IPS DF 4.7 (cell line): ENCODE results near the gene TXN.
"Not testable (repeated sequence)": the region's sequence is repeated elsewhere in the genome, so short reads cannot be mapped to it uniquely, and the experiment has no call there.

Source experiments
- DNase-seq: peaks from one replicate; pipeline ENCODE4 v3.0.0-alpha.2; 2013; ENCODE audit warnings: low spot score; ENCODE audit errors: extremely low read depth

TXN gene

DNA sequence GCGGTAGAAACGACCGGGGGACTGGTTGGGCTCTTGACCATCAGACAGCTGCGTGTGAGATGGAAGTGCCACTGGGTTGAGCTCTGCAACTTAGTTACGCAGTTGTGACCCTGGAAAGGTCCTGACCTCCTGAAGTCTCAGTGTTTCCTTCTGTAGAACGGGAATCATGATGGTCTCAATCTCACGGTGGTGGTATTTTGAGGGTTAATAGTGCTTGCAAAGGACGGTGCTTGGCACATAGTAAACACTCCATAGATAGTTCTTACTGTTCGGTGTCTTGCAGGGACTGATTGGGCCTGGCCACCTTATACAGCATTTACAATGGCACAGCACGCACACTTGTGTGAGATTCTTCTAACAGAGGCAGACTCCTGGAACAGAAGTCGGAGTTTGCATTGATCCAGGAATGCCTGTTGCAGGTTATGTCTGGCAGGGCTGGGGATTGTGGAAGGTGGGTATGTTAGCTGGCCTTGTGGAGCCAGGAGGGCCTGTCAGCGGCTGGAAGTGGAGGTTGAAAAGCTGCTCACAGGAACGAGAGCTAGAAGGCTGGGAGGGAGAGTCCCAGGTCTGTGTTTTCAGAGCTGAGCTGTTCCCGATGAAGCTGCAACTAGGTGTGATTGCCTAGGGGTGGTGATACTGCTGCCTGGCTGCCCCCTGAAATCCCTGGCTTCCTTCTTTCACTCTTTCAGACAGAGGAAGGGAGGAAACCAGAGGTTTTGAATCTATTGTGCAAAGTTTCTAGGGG lies 962 bp upstream of the TXN start:
- no peak for DNase-seq

DNA sequence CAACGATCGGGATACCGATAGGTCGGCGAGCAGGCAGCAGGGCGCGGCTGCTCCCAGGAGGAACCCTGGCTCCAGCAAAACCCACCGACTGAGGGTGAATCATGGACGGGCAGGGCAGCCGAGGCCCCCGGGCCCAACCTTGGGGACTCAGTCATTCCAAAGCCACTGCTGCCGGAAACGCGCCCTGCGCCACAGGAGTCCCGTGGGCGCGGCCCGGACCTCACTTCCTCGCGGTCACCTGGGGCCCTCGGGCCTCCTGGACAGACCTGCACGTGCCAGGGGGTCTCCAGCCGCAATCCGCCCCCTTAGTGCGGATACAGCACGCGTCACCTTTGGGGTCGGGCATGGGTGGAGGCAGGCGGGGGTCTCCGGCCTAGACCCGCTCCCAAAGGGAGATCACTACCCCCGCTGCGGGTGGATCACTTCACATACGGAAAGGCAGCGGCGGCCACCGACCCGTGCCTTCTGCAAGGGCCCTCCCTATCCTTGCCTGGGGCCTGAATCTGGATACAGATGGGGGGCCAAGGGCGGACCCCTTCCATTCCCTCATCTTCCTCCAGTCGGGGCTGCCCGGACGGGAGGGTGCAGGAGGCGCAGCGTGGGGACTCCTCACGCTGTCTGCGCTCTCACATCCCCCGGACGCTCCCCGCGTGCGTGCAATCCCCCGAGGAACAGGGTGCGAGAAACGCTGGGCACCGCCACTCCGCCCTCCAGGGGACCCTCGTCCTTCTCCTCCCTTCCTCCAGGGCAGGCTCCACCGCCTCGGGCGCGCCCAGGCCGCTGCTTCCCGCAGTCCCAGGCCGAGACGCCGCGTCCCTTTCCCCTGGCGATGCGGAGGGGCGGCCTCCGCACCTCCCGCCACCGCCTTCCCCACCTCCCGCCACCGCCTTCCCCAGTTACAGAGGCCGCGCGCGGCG lies 586 bp downstream of the TXN start:
- DNase-seq: no peak

DNA sequence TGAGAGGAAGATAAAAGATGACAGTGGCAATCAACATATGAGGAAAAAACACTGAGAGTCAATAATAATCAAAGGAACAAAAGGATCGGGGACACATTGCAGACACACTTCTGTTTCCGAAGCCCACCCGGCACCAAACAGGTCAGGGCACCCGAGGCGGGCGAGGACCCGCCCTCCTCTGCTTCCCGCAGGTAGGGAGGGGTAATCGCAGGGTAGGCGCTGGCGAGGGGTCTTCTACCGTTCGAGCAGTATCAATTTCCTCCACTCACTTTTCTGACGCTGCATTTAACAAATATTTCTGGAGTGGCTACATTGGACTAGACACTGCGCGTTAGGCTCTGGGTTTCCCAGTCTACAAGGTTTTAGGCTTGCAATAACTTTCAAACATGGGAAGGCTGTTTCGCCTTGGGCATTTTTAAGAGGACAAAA lies 1.3 kb downstream of the TXN start:
- DNase-seq: no peak

DNA sequence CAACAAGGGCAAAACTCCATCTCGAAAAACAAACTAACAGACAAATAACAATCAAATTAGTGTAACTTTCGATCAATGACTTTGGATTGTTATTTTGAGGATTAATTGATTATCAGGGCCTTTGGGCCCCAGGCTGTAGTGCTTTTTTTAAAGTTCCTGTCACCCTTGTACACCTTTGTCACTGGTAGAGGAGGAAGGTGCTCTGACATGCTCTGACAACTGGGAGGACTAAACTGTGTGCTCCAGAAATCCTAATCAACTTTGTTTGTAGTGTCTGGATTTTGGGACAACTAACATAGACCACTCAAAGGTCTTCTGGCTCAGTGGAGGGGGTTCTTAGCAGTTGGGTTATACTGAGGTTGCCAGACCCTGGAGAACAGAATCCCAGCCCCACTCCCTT lies 1.8 kb downstream of the TXN start:
- no peak for DNase-seq

DNA sequence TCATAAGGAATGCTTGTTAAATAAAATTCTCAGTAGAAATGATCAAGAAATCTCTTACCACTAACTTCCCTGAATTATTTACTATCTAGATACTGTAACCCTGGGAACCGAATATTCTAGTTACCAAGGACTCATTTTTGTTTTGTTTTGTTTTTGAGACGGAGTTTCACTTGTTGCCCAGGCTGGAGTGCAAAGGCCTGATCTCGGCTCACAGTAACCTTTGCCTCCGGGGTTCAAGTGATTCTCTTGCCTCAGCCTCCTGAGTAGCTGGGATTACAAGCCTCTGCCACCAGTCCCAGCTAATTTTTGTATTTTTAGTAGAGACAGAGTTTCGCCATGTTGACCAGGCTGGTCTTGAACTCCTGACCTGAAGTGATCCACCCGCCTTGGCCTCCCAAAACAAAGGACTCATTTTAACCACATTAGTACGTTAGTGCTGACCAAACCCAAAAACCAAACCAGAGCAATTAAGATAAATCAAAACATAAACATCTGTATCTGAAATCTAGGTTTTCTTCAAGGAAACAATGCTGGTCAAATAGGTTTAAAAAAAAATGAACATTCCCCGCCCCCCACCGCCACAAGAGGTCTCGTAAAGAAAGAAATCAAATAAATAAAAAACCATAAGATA lies 3.7 kb downstream of the TXN start:
- no peak for DNase-seq

DNA sequence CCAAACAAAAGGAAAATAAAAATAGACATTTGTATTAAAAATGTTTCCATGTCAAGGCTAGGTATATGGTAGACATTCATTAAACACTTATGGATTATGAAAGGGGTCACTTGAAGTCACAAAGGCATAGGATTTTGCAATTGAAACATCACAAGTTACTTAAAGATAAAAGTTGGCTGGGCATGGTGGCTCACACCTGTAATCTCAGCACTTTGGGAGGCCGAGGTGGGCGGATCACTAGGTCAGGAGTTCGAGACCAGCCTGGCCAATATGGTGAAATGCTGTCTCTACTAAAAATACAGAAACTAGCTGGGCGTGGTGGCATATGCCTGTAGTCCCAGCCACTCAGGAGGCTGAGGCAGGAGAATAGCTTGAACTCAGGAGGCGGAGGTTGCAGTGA lies 4.5 kb downstream of the TXN start:
- DNase-seq: not testable (repeated sequence)

DNA sequence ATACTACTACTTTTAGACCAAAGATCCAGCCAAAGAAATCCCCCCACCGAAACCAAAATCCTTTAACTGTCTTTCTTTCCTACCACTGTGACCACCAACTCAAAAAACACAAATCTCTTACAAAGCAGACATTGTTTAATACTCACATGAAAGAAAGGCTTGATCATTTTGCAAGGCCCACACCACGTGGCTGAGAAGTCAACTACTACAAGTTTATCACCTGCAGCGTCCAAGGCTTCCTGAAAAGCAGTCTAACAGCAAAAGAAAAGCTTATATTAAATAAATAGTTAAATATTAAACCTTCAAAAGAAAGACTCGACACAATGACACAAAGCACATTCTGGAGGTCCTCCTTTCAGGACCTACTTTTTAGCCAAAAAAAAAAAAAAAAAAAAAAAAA lies 5.1 kb downstream of the TXN start:
- DNase-seq: no peak

DNA sequence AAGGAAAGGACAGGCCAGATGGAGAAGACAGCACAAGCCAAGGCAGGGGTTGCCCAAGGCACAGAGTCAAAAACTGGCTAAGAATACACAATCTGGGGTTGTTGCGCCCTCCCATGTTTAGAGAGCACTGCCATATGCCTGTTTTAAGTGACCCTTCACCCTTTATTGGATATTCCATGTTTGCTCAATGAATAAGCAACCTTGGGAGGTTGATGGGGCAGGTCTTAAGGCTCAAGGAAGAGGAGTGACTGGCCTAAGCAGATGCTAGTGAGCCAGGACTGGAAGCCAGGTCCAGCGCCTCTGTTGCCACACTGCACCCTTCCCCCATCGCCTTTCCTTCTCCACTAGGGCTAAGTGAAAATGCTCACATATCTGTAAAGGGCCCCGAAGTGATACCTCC lies 6.7 kb downstream of the TXN start:
- no peak for DNase-seq

DNA sequence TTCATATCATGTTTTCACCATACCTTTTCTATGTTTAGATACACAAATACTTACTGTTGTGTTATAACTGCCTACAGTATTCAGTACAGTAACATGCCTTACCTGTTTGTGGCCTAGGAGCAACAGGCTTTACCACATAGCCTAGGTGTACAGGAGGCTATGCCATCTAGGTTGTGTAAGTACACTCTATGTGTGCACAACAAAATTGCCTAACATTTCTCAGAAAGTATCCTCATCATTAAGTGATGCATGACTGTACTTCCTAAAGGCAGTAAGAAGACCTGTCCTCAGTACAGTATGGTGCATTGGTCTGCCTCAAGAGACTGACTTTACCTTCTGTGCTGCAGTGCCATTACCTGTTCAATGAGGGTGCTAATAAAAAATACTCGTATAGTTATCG lies 7.9 kb downstream of the TXN start:
- no peak for DNase-seq

DNA sequence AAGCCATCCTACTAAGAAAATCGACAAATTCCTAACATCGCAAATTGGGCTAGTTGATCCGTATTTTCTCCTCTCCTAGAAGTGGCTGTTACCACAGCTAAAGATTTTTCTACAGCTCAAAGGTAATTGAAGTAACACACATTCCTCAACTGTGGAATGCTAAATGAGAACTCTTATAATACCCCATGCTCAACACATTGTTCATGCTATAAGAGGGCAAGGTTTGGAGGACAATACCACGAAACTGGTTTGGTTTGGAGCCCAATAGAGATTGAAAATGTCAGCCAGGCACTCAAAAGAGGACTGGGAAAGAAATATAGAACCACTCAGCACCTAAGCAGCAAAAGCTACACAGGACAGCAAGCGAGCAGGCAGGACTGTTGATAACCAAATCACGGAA lies 10.1 kb downstream of the TXN start:
- no peak for DNase-seq

DNA sequence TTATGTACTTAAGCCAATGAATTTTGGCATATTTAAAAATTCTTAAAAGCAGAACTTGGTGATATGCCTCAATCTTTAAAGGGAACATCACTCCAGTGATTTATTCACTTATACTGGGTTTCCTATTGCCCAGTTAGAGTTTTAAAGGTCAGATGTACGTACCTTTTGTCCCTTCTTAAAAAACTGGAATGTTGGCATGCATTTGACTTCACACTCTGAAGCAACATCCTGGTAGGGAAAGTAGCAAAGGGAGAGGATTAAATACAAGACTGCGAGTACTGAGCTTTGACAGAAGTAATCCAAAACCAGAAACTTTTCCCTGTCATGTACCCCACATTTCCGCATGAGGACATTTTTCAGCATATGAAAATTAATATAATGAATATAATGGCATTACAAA lies 11.7 kb downstream of the TXN start:
- DNase-seq: no peak

DNA sequence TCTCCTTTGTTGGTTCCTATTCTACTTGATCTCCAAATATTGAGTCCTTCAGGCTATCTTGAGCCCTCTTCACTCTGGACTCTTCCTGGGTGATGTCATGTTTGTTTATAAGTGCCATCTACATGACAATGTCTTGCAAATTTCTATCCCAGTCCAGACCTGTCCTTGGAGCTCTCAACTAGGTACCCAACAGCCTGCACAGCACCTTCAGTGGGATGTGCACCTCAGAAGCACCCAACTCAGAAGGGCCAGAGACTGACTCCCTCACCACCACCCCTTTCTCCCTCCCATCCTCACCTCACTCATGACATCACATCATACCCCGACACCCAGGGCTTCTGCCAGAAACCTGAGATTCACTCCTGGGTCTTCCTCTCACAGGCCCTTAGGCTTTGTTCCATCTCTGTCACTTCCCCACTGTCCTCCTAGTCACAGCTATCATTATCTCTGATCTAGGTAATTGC lies 14.4 kb downstream of the TXN start:
- DNase-seq: no peak

DNA sequence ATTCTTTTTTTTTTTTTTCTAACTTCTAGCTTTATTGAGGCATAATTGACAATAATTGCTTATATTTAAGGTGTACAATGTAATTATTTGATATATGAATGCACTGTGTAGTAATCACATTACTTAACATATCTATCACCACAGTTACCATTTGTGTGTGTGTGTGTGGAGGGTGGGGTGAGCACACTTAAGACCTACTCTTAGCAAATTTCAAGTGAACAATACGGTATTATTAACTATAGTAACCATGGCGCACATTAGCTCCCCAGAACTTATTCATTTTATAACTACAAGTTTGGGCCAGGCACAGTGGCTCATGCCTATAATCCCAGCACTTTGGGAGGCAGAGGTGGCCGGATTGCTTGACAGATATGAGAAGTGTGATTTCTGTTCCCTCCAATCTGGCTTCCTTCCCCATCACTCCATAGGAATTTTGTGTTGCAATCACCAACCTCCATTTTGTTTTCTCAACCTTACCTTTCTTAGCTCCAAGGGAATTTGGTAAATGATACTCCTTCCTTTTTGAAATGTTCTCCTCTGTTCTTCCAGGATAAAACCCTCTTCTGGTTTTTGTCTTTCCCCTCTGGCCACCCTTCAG lies 14.9 kb downstream of the TXN start:
- DNase-seq: no peak

DNA sequence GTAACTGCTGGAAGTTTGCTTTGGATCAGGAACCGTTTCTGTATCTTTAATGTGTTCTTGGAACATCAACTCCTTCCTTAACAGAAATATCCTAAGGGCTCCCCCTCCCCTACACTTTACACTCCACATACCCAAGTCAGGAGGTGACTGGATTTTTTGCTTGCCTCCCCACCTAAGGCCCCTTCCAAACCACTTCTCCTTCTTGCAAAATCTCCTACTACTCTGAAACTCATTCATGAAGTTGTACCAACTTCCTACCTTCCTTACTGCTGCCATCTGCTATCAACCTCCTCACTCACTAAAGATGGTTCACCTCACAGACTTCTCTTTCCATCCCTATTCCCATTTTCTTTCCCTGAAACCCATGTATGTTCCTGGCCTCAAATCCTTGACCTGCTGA lies 16.1 kb downstream of the TXN start:
- no peak for DNase-seq

DNA sequence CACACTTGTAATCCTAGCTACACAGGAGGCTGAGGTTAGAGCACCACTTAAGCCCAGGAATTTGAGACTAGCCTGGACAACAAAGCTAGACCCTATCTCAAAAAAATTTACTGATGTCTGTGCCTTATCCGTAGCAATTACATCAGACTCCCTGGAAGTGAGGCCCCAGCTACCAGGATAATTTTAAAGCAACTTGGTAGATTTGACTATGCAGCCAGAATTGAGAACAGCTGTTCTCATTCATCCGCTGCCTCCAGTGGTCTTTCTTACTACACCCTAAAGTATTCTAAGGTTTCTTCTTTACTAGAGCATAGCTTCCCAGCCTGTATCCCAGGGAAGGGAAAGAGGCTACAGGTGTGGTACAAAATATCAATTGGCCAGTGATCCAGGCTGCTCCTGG lies 28.0 kb downstream of the TXN start:
- DNase-seq: no peak

DNA sequence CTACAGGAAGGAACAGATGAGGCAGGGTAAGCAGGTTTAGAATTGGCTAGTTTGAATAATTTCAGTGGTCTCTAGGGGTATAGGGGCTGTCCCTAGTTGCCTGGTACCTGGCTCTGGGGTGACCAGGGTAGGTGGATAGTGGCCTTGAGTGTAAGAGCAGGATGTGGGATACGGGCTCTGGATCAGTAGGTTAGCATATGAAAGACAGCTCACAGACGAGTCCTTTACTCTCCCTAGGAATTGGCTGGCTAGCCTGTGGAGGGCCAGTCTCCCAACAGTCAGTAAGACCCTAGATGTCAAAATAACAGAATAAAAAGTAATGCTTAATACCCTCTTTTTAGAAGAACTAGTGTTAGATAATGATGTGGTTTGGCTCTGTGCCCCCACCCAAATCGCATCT lies 31.7 kb downstream of the TXN start:
- no peak for DNase-seq

DNA sequence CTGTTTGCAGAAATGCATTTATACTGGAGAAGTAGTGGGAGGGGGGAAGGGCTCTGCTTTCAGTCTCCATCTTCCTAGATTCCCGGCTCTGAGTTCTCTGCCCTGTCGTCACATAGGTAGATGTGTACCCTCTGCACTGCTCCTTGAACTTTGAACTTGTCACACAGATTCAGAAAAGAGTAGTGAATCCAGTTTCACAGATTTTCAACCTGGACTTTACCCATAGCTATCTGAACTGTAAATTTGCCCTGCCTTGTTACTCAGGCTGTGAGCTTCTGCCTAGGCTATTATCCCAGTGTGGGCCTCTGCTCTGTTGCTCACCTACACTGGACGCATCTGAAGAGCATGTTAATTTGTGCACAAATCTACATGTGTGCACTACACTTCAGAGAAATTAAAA lies 35.5 kb downstream of the TXN start:
- DNase-seq: no peak

DNA sequence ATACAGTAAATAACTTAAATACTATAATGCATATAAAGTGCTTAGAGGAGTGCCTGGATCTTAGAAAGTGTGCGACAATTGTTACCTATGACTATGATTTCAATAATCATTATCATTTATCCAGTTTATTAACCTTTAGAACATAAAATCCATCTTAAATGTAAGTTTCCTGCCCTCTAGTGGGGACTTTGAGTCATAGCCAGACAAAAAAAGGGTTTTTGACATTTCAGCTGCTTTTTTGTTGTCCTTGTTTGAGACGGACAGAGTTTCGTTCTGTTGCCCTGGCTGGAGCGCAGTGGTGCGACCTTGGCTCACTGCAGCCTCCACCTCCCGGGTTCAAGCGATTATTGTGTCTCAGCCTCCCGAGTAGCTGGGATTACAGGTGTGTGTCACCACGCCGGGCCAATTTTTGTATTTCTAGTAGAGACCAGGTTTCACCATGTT lies 38.6 kb downstream of the TXN start:
- no peak for DNase-seq

DNA sequence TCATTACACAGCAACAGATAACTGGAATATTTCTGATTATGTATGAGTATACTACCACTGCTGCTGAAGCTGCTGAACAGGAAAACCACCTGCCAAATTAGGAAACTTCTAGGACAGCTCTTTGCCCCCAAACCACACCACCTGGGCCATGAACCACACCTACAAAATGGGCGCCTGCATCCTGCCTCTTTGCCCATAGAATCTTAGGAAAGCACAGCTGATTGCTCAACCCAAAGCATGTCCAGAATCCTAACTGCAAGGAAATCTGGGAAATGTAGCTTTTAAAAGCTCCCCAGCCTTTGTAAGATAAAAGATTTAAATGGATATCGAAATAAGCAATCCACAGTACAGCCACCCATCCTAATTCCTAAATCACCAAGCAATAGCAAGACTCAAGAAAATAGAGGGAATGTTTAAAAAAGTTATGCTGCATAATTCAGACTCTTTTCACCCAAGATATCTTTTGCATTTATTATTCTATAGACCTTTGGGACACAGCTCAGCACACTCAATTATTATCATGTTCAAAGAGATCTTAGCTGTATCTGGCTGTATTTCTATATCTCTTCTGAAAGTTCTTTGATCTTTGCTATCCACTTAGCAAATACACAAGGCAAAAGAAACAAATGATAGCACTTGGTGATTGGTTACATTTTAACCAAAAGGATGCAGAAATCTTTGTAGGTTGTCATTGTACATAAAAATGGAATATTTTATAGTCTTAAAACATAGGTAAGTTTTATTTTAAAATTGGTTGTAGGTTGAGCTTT lies 41.5 kb downstream of the TXN start:
- no peak for DNase-seq

DNA sequence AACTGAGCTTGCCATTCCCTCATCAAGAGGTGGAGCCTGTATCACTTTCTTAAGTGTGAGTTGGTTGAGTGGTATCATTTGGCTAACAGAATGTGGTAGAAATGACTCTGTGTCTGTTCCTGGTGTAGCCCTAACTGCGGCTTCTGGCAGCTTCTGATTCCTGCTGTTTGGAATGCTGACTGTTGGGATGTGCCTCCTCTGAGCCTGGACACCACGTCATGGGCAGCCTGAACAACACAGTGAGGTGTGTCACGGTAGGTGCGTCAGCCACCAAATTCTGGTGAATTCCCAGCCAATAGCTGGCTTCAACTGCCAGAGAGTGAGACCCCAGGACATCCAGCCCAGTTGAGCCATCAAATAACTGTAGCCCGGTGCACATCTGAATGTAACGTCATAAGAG lies 42.2 kb downstream of the TXN start:
- no peak for DNase-seq
